Coronary artery (tissue), 2 donors: ENCODE data around the gene NFATC4.

Source experiments
- DNase-seq: peaks from one replicate; pipeline ENCODE4 v3.0.0-alpha.2; 2017; ENCODE audit warnings: low spot score
- H3K27ac ChIP-seq, 2 donors: fragments of 200-600 bp; sonication (generic); one replicate each; pipeline ENCODE4 v1.5.1; 2016 to 2019
- H3K4me3 ChIP-seq: fragments of 200-600 bp; sonication (generic); 2 replicates; pipeline ENCODE4 v1.5.1; 2016; ENCODE audit warnings: mild to moderate bottlenecking, moderate library complexity
- CTCF ChIP-seq: fragments of 200-600 bp; sonication (generic); IDR thresholded peaks from one replicate; pipeline ENCODE4 v1.5.1; 2019; ENCODE audit warnings: antibody characterized with exemption

Gene NFATC4

DNA sequence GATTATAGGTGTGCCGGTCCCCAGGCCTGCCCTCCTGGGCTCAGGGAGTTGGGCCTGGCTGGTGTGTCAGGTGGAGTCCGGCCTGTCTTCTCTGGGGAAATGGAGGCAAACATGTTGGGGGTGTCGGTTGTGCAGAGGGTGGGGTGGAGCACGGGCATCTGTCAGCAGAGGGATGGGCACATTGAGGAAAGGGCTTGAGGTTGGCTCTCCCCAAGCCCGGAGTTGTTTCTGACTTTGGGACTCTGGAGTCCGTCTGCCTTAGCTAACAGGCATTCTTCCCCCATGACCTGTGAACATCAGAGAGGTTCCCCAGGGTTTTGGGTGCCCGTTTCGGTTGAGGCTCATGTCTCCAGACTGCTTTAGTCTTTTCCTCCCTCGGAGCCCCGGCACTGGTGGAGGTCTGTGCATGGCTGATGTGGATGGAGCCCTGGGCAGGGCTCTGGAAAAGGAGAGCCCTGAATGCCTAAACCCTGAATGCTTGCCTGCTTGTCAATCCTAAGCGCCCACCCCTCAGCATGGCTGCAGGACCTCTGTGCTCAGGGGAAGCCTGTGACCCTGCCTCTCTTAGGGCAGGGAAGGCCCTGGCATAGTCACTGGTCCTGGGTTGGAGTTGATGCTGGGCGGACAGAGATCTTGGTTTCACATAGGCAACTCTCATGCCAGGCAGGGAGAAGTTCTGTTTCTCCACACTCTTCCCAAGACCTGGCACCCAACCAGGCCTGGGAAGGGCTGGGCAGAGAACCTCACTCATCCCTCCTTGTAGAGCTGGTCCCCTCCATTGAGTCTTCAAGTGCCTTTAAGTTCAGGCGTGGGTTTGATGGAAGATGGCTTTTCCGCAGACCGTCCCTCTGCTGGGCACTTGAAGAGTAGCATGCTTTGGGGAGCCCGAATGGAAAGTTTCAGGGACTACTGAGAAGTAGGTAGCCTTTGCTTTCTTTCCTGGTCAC lies 43.7 kb downstream of the NFATC4 start:
- TF ChIP-seq CTCF: no peak
- H3K27ac ChIP-seq: no peak overlapping the region
- no peak overlapping the region for H3K4me3 ChIP-seq
- no peak for DNase-seq

- H3K27ac ChIP-seq: no peak overlapping the region
- no peak for DNase-seq
- no peak overlapping the region for H3K4me3 ChIP-seq
- TF ChIP-seq CTCF: no peak
These were observed 46.1 kb downstream of the NFATC4 start for GRCh38 chr14:24414077-24414476.

- DNase-seq: no peak
- TF ChIP-seq CTCF: no peak
- H3K4me3 ChIP-seq: no peak overlapping the region
- H3K27ac ChIP-seq: no peak overlapping the region
These were observed 46.9 kb downstream of the NFATC4 start for GRCh38 chr14:24414732-24415420.

DNA sequence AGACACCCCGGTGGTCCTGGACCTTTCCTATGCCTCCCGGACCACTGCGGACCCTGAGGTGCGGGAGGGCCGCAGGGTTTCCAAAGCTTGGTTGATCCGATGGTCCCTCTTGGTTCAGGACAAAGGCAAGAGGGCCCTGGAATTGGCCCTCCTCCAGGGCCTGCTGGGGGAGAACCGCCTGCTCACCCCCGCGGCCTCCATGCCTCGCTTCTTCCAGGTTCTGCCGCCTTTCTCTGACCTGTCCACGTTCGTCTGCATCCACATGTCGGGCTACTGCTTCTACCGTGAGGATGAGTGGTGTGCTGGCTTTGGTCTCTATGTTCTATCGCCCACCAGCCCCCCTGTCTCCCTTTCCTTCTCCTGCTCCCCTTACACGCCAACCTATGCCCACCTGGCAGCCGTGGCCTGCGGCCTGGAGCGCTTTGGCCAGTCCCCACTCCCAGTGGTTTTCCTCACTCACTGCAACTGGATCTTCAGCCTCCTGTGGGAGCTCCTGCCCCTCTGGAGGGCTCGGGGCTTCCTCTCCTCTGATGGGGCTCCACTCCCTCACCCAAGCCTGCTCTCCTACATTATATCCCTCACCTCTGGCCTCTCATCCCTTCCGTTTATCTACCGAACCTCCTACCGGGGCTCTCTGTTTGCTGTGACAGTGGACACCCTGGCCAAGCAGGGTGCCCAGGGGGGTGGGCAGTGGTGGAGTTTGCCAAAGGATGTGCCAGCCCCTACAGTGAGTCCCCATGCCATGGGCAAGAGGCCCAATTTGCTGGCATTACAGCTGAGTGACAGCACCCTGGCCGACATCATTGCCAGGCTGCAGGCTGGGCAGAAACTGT lies 47.7 kb downstream of the NFATC4 start:
- Histone ChIP-seq H3K4me3 (no peak overlapping the region), H3K27ac (no peak overlapping the region)
- no peak for TF ChIP-seq CTCF
- DNase-seq: no peak

- TF ChIP-seq CTCF: no peak
- no peak overlapping the region for H3K27ac ChIP-seq
- no peak for DNase-seq
- no peak overlapping the region for H3K4me3 ChIP-seq
These were observed 48.4 kb downstream of the NFATC4 start for GRCh38 chr14:24416254-24416931.

GRCh38 chr14:24416932-24417619 lies 49.1 kb downstream of the NFATC4 start:
- Histone ChIP-seq H3K27ac (no peak overlapping the region), H3K4me3 (no peak overlapping the region)
- no peak for TF ChIP-seq CTCF
- no peak for DNase-seq
